NCI-H2171 (cell line): ENCODE results near the gene VDR.

Experiments used
- DNase-seq: peaks from one replicate; lab custom pipeline; 2025; lab: John Stamatoyannopoulos, UW

The VDR gene

GRCh38 chr12:47930634-47931033 lies 25.8 kb upstream of the VDR start:
- no peak for DNase-seq

GRCh38 chr12:47927346-47927745 lies 22.6 kb upstream of the VDR start:
- no peak for DNase-seq

- no peak for DNase-seq
Measured at GRCh38 chr12:47921907-47922306, 17.1 kb upstream of the VDR start.

- no peak for DNase-seq
Measured at GRCh38 chr12:47920913-47921312, 16.1 kb upstream of the VDR start.

- DNase-seq = no peak
Measured at GRCh38 chr12:47913081-47913480, 8.3 kb upstream of the VDR start.

GRCh38 chr12:47912556-47912955 lies 7.8 kb upstream of the VDR start:
- no peak for DNase-seq

- no peak for DNase-seq
Measured at GRCh38 chr12:47910981-47911380, 6.2 kb upstream of the VDR start.

GRCh38 chr12:47910486-47910885 lies 5.7 kb upstream of the VDR start:
- no peak for DNase-seq

GRCh38 chr12:47909839-47910465 lies 5.2 kb upstream of the VDR start:
- no peak for DNase-seq

GRCh38 chr12:47908738-47909137 lies 3.9 kb upstream of the VDR start:
- DNase-seq = no peak

GRCh38 chr12:47907851-47908454 lies 3.2 kb upstream of the VDR start:
- DNase-seq = no peak

- no peak for DNase-seq
Measured at GRCh38 chr12:47903927-47904712, 674 bp downstream of the VDR start.

GRCh38 chr12:47903151-47903611 lies 1.6 kb downstream of the VDR start:
- DNase-seq = no peak

- DNase-seq = no peak
Measured at GRCh38 chr12:47902131-47902639, 2.6 kb downstream of the VDR start.

- no peak for DNase-seq
Measured at GRCh38 chr12:47901718-47902093, 3.1 kb downstream of the VDR start.

- DNase-seq = no peak
Measured at GRCh38 chr12:47901063-47901717, 3.6 kb downstream of the VDR start.

- no peak for DNase-seq
Measured at GRCh38 chr12:47900131-47901062, 4.4 kb downstream of the VDR start.

GRCh38 chr12:47899466-47899865 lies 5.3 kb downstream of the VDR start:
- DNase-seq = no peak

- DNase-seq = no peak
Measured at GRCh38 chr12:47896633-47897032, 8.2 kb downstream of the VDR start.

GRCh38 chr12:47896022-47896421 lies 8.8 kb downstream of the VDR start:
- DNase-seq = no peak

GRCh38 chr12:47894652-47895051 lies 10.1 kb downstream of the VDR start:
- no peak for DNase-seq
